HG03558 (cell line): ENCODE data around the gene AQP2.

Experiments used
- ATAC-seq: cut with Tn5 transposase; IDR thresholded peaks from one replicate; pipeline ENCODE4 v1.9.1; 2021; ENCODE audit warnings: moderate number of reproducible peaks; ENCODE audit not compliant: unreplicated experiment; ENCODE audit errors: extremely low read depth

Gene AQP2

GRCh38 chr12:49920241-49920914, 30.2 kb upstream of the AQP2 start:
- ATAC-seq = no peak

DNA sequence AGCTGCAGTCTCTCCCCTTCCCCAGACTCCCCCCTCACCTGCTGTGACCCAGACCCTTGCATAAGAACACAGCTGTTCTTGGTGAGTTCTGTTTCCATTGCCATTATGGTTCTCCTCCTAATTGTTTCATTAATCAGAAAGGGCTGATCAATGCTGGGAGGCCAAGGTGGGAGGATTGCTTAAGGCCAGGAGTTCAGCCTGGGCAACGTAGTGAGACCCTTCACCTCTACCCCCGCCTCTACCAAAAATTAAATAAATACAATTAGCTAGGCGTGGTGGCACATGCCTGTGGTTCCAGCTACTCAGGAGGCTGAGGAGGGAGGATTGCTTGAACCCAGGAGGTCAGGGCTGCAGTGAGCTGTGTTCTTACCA, 29.6 kb upstream of the AQP2 start:
- no peak for ATAC-seq

DNA sequence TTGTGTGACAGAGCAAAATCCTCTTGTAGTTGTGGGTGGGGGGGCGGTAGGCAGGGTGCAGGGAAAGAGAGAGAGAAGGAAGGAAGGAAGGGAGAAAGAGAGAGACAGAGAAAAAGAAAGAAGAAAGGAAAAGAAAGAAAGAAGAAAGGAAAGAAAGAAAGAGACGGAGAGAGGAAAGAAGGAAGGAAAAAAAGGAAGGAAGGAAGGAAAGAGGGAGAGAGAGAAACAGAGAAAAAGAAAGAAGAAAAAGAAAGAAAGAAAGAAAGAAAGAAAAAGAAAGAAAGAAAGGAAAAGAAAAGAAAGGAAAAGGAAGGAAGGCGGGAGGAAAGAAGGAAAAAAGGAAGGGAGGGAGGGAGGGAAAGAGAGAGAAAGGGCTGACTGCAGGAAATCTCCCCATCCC, 29.2 kb upstream of the AQP2 start:
- ATAC-seq = no peak

DNA sequence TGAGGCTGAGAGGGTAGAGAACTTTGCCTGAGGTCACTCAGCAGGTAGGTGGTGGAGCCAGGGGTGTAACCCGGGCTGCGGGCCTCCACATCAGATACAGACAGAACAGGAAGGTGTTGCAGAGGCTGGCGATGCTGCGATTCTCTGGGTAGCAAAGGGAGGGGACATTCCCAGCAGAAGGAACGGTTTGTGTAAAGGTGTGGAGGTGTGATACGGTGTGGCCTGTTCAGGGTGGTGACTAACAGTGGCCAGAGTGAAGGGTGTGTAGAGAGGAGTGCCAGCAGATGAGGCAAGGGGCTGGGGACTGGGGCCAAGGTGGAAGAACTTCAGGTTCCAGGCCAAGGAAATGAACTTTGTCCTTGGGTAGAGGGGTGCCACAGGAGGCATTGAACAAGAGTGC, 28.6 kb upstream of the AQP2 start:
- ATAC-seq = no peak

- ATAC-seq = no peak
Observed at GRCh38 chr12:49922349-49923034, 28.0 kb upstream of the AQP2 start.

- ATAC-seq = no peak
Observed at GRCh38 chr12:49923035-49923644, 27.4 kb upstream of the AQP2 start.

- ATAC-seq = no peak
Observed at GRCh38 chr12:49923880-49924556, 26.5 kb upstream of the AQP2 start.

DNA sequence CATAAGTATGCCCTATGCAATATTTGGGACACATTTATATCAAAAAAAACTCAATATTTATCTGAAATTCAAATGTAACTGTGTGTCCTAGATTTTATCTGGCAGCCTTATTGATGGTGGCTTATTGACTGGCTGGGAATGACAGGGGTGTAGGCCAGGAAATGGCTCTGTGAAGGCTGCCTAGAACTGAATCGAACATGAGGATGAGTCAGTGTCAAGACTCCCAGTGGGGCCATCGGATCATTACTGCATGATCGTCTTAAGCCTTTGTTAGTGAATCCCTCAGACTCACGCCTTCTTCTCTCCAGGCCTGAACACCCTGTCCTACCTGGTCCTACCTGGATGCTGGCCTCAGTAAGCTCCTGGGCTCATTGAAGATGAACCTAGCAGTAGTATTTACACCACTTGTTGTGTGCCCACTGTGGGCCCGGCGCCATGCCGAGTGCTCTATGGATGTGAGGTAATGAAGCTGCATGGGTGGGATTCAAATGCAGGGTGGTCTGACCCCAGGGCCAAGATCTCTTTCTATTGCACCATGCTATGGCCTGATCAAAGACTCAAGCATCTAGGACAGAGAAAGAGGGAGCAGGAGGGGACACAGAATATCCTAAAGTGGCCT, 25.8 kb upstream of the AQP2 start:
- no peak for ATAC-seq

DNA sequence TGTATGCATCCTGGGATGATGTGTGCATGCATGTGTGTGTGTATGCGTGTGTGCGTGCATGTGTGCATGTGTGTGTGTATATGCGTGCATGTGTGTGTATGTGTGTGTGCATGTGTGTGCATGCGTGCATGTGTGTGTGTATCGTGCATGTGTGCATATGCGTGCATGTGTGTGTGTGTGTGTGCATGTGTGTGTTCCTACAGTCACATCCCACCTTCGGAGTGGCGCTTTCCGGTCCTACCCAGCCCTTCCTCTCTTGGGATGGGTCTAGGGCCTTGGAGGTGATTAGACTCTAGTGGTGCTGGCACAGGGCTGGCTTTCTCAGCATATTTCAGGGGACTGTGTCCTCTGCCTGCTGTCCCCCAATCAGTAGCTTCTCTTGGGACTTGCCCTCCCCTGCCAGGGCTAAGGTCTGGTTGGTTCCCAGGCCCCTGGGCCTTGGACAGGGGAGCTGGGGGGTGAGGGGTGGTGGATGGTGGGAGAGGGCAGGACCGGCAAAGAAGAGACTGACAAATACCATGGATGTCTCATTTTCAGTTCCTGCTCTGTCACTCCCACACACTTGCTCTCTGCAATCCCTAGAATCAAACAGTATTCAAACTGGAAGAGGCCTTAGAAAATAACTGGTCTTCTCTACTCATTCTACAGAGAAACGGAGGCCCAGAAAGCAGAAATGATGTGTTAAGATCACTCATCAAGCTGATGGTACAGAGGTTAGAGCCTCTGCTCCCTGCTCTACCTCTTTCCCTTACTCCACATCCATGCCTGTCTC, 24.9 kb upstream of the AQP2 start:
- ATAC-seq = no peak

- ATAC-seq = no peak
Observed at GRCh38 chr12:49928471-49928870, 22.1 kb upstream of the AQP2 start.

DNA sequence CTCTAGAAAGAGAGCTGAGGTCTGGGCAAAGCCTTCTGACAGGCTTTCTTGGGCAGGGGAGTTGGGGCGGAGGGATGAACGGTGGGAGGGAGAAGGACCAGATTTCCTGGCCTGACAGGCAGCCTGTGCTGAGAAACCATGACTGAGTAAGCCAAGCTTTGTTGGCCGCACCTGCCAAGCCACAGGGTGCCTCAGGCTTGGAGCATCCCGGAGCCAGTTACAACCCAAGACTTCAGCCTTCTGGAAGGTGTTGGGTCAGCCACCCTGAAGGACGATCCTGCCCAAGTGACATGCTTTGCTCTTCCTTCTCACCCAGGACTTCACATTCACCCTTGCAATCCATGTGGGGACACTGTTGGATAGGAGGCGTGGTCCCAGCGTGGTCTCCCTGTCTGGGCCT, 21.0 kb upstream of the AQP2 start:
- ATAC-seq = no peak

- no peak for ATAC-seq
Observed at GRCh38 chr12:49930515-49931288, 19.8 kb upstream of the AQP2 start.

- no peak for ATAC-seq
Observed at GRCh38 chr12:49932023-49932422, 18.5 kb upstream of the AQP2 start.

- ATAC-seq = no peak
Observed at GRCh38 chr12:49932533-49933130, 17.9 kb upstream of the AQP2 start.

- no peak for ATAC-seq
Observed at GRCh38 chr12:49933796-49934195, 16.7 kb upstream of the AQP2 start.

GRCh38 chr12:49934505-49934904, 16.0 kb upstream of the AQP2 start:
- no peak for ATAC-seq

- ATAC-seq = no peak
Observed at GRCh38 chr12:49936925-49937324, 13.6 kb upstream of the AQP2 start.

DNA sequence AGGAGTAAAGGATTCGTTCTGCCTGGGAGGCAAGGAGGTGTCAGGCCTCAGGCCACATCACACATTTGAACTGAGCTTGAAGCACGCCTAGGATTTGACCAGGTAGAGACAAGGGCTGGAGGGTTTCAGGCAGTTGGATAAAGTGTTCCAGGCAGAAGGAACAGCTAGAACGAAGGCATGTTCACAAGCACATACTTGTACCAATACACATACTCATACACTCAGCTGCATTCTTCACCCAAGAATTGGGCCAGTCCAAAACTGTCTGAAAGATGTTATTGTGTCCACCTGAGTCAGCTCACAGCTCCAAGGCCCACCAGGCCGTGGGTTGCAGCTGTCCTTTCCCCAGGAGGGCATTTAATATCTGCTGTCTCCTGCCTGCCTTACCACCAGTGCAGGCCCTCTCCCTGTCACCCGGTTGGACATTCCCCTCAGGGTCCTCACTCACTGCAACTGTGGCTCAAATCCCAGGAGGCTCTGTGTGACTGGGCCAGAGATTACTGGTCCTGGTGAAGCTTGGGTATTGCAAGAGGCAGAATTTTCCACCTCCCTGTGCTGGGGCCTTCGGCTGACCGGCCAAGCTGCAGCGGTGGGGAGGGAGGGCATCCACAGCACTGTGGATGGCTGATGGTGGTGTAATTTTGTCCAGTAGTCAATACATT, 12.8 kb upstream of the AQP2 start:
- no peak for ATAC-seq
